Ovary (tissue), 3 donors: ENCODE measurements around the gene GATAD2A.

Experiments used
- CTCF ChIP-seq, 3 donors: fragments of 450-650 bp in 2 of 3; fragments of 200-600 bp in 1 of 3; IDR thresholded peaks; one replicate each; pipeline versions ENCODE4 v1.5.1 to v1.8.0; 2016 to 2022; ENCODE audit warnings: antibody characterized with exemption in 3 of 3, mild to moderate bottlenecking in 1 of 3
- EP300 ChIP-seq: sonication (generic); formaldehyde crosslinking; IDR thresholded peaks from one replicate; pipeline ENCODE4 v1.6.1; 2017; ENCODE audit warnings: antibody characterized with exemption
- POLR2A ChIP-seq: fragments of 450-650 bp; IDR thresholded peaks from one replicate; pipeline ENCODE4 v1.6.1; 2017; ENCODE audit warnings: antibody characterized with exemption, mild to moderate bottlenecking, moderate library complexity
- donor health status: DM: no; HTN: no; CAD: no.

GRCh38 chr19:19485161-19485997 lies 79.9 kb downstream of the GATAD2A start:
- TF ChIP-seq CTCF (IDR thresholded peaks at IDR 0.05): no peak
- no peak for TF ChIP-seq POLR2A
- TF ChIP-seq EP300: no peak
